Coronary artery (tissue), 2 donors: ENCODE measurements around the gene NOTO.
A peak's percentile ranks its signal among the peaks of the same experiment; 100 is the strongest.

Experiments used
- DNase-seq: peaks from one replicate; pipeline ENCODE4 v3.0.0-alpha.2; 2017; ENCODE audit warnings: low spot score
- H3K27ac ChIP-seq, 2 donors: fragments of 200-600 bp; sonication (generic); one replicate each; pipeline ENCODE4 v1.5.1; 2016 to 2019
- H3K4me3 ChIP-seq: fragments of 200-600 bp; sonication (generic); 2 replicates; pipeline ENCODE4 v1.5.1; 2016; ENCODE audit warnings: mild to moderate bottlenecking, moderate library complexity
- TF ChIP-seq, protein P1 (sequence below): fragments of 200-600 bp; sonication (generic); IDR thresholded peaks from one replicate; pipeline ENCODE4 v1.5.1; 2019; ENCODE audit warnings: antibody characterized with exemption

The NOTO gene

DNA sequence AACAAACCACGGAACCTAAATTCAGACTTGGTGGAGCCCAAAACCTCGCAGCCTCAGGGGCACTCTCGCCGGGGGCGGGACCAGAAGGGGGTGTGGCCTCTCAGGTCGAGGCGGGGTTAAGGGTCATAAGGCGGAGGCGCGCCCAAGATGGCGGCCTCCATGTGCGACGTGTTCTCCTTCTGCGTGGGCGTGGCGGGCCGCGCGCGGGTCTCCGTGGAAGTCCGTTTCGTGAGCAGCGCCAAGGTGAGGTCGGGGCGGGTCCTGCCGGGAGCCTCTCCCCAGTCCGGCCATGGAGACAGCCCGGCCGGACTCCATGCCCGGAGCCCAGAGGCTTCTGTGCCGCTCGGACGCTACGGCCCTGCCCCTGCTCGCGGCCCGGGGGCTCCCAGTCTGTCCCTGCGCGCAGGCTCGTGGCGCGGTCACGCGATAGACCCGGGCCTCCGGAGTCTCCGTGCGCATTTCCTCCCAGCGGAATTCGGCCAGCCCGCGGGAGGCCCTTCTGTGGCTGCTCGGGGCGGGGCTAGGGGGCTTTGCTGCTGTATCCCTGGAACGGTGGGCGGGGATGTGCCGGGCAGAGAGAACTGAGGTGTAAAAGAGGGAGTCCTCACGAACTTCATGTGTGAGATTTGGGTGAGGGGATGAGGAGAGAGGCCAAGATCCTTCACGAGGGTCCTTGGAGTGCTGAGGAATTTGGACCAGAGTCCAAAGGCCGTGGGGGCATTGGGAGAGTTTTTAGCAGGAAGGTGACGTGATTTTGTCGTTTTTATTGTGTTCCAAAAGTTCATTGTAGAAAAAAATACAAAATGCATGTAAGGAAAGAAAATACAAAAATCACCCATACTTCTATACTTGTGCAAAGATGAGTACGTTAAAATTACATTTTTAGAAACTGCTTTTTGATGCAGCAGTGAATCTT lies 12.0 kb downstream of the NOTO start, which contains the start of gene SMYD5:
TSS of gene SMYD5 (plus strand) at position 126 of the 916 bp plus-strand sequence. CDS start at position 148, 22 bp downstream.
- TF ChIP-seq, protein P1, sequence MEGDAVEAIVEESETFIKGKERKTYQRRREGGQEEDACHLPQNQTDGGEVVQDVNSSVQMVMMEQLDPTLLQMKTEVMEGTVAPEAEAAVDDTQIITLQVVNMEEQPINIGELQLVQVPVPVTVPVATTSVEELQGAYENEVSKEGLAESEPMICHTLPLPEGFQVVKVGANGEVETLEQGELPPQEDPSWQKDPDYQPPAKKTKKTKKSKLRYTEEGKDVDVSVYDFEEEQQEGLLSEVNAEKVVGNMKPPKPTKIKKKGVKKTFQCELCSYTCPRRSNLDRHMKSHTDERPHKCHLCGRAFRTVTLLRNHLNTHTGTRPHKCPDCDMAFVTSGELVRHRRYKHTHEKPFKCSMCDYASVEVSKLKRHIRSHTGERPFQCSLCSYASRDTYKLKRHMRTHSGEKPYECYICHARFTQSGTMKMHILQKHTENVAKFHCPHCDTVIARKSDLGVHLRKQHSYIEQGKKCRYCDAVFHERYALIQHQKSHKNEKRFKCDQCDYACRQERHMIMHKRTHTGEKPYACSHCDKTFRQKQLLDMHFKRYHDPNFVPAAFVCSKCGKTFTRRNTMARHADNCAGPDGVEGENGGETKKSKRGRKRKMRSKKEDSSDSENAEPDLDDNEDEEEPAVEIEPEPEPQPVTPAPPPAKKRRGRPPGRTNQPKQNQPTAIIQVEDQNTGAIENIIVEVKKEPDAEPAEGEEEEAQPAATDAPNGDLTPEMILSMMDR, result no peak
- Histone ChIP-seq H3K4me3 (peak within 1 kb of the TSS; percentile 92), H3K27ac (peak within 1 kb of the TSS; percentile 47 to 85)
- peak; percentile 89 for DNase-seq

DNA sequence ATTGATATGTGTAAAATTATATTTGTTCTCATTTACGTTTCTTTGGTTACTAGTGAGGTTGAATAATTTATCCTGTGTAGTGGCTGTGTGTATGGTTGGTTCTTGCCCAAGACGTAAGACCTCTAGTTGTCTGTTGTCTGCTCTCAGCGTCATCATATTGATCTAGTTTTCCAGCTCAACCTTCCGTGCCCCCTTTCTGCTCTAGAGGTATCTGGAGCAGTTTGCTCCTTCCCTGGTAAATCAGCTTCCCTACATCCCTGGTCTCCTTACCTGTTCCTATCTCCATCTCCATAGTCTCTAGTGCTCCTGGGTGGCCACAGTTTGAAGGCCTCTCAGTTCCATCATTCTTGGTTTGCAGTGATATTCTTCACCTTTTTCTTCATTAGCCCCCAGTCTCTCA lies 12.9 kb downstream of the NOTO start:
- no peak overlapping the region for H3K27ac ChIP-seq
- peak overlapping the region; percentile 92 for H3K4me3 ChIP-seq
- TF ChIP-seq, protein P1, result no peak
- DNase-seq, result no peak

DNA sequence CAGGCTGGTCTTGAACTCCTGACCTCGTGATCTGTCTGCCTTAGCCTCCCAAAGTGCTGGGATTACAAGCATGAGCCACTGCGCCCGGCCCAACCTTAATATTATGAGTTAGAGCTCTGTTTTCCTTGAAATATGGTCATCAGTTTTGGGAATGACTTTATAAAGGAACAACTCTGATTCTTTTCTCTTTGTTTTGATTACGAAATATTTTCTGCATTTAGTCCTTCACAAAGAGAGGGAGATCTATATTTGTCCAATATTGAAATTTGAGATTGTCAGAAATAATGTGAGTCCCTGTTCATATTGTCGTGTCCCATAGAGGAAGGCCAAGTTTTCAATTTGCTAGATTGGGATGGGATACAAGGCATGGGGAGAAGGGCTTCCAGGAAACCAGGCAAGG lies 14.8 kb downstream of the NOTO start:
- TF ChIP-seq, protein P1, result no peak
- H3K27ac ChIP-seq, result no peak overlapping the region
- no peak overlapping the region for H3K4me3 ChIP-seq
- DNase-seq, result no peak

DNA sequence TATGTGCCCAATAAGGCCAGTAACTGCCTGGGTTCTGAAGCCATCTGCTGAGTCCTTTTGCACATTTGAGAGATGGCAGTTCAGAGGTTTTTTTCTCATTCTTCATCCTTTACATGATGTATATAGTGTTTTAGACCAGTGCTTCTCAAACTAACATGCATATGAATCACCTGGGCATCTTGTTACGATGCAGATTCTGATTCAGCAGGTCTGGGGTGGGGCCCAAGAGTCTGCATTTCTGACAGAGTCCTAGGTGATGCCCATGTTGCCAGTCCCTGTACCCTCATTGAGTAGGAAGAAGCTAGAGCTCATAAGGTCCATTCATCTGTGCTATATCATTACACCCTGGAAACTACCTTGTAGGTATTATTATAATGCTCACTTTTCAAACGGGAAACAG lies 15.5 kb downstream of the NOTO start:
- H3K27ac ChIP-seq, result no peak overlapping the region
- TF ChIP-seq, protein P1, result no peak
- H3K4me3 ChIP-seq, result no peak overlapping the region
- DNase-seq, result no peak

DNA sequence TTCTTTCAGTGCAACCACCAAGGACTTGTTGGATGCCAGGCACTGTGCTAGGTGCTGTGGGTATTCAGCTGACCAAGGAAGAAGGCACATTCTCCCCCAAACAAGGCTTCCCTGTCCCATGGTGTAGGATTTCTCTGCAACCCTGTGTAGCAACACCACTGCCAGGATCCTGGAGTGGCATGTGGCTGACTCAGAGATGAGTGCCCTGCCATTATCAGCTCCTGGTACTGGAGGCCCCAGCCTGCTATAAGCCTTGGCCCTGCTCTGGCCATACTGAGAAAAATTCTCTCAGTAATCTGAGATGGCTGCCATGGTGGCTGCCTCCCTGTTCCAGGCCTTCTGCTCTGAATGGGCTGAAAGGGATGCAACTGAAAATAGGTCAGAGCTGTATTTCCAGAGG lies 15.9 kb downstream of the NOTO start:
- H3K27ac ChIP-seq, result no peak overlapping the region
- DNase-seq, result no peak
- TF ChIP-seq, protein P1, result no peak
- H3K4me3 ChIP-seq, result no peak overlapping the region

DNA sequence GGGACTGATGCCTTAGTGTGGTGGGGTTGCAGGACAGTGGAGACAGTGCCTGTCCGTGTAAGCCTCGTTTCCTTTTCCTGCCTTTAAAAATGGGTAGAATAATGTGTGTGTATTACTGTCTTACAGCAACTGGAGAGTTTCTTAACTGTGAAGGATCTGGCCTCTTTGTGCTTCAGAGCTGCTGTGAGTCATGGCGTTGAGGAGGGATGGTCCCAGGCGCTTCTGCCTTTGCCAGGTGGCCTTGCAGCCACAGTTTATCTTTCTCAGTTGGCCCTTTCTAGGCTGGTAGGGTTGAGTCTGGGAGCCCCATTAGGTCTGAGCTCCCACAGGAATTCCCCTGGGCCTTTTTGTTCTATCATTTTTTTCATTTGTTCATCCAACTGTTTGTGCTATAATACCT lies 21.4 kb downstream of the NOTO start:
- H3K27ac ChIP-seq, result no peak overlapping the region
- no peak for DNase-seq
- H3K4me3 ChIP-seq, result no peak overlapping the region
- TF ChIP-seq, protein P1, result no peak
